ENCODE results near the gene PLP2.

The PLP2 gene

DNA sequence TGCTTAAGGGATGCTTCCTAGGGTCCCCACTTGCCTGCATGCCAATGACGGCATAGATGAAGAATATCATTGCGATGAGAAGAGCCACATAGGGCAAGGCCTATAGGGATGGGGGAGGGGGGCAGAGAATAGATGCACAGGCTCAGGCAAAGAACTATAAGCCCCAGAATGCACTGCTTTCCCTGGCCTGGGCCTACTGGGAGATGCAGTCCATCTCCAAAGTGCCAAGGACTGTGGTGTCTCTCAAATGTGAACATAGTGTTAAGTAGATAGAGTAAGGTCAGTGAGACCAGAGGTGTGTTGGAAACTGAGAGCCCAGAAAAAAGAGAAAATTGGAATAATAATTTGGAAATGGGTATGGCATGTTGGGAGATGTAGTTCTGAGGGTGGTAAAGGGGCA is 40.5 kb downstream of the PLP2 start:
- no peak for DNase-seq

GRCh38 chrX:49212861-49213260 is 41.2 kb downstream of the PLP2 start:
- no peak for DNase-seq

DNA sequence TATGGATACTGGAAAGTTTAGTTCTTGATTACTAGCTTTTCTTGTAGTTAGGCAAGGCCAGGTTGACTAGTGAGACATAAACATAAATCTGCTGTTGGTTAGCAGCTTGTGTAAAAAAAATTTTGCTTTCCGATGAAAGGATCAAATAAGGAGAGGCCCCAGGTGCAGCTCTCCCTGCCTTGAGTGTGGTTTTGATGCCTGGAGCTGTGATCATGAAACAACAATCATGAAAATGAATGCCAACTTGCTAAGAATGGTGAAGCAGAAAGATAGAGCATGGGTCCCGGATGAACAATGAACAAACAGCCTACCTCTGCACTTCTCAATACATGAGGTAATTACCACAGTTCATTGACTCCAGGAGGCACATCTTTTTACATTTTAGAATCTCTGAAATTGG is 42.7 kb downstream of the PLP2 start:
- no peak for DNase-seq

DNA sequence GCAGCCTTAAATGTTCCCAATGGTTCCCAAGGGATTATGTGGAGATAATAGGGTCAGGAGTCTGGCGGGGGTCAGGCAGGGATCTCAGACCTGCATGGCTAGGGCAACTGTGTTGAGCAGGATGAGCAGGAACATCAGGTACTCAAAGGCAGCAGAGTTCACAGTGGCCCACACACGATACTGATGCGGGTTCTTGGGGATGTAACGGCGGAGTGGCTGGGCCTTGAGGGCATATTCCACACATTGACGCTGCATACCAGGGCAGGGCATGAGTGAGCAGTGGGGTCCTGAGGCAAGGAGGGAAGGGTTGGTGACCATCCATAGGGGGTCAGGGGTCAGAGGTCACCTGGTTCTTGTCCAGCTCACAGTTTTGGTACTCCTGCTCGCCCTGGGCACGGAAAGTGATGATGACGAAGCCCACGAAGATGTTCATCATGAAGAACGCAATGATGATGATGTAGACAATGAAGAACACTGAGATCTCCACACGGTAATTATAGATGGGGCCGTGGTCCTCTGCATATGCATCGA is 43.4 kb downstream of the PLP2 start:
- DNase-seq, result no peak

GRCh38 chrX:49220100-49220499 is 48.4 kb downstream of the PLP2 start:
- DNase-seq, result no peak

DNA sequence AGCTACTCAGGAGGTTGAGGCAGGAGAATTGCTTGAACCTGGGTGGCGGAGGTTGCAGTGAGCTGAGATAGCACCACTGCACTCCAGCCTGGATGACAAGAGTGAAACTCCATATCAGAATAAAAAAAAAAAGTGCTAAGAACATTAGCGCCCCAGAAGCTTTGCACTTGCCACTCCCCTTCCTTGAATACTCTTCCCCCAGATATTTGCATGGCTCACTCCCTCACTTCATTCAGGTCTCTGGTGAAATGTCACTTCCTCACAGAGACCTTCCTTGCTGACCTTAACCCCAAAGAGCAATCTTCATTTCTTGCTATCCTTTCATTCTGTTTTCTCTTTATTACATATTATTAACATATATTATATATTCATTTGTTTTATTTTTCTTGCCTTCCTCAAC is 50.2 kb downstream of the PLP2 start:
- no peak for DNase-seq
